Loucy (cell line): ENCODE results near the gene ADAMTS14.

Experiments used
- H2AFZ ChIP-seq: fragments of 200-600 bp; sonication (generic); 2 replicates; pipeline ENCODE4 v1.6.0; 2016; ENCODE audit warnings: antibody characterized with exemption, mild to moderate bottlenecking, low read length, moderate library complexity
- H3F3A ChIP-seq: fragments of 200-600 bp; 2 replicates; pipeline ENCODE4 v1.6.0; 2016; ENCODE audit warnings: antibody characterized with exemption, low read depth, mild to moderate bottlenecking
- H3K27me3 ChIP-seq: fragments of 200-600 bp; sonication (generic); 2 replicates; pipeline ENCODE4 v1.6.1; 2014; ENCODE audit warnings: low read length, mild to moderate bottlenecking; ENCODE audit not compliant: insufficient read depth, poor library complexity, severe bottlenecking
- H3K36me3 ChIP-seq: fragments of 200-600 bp; sonication (generic); 2 replicates; pipeline ENCODE4 v1.6.1; 2016; ENCODE audit warnings: low read length; ENCODE audit not compliant: insufficient read depth
- H3K4me1 ChIP-seq: fragments of 200-600 bp; sonication (generic); 2 replicates; pipeline ENCODE4 v1.5.1; 2014; ENCODE audit warnings: low read length, mild to moderate bottlenecking; ENCODE audit not compliant: insufficient read depth, poor library complexity, severe bottlenecking
- H3K4me2 ChIP-seq: fragments of 200-600 bp; sonication (generic); 2 replicates; pipeline ENCODE4 v1.6.0; 2014; ENCODE audit warnings: antibody characterized with exemption, low read length, low read depth, mild to moderate bottlenecking; ENCODE audit not compliant: poor library complexity, severe bottlenecking
- H3K4me3 ChIP-seq: fragments of 200-600 bp; sonication (generic); 2 replicates; pipeline ENCODE4 v1.5.1; 2014; ENCODE audit warnings: low read length, mild to moderate bottlenecking, mixed read lengths; ENCODE audit not compliant: poor library complexity, severe bottlenecking
- H3K79me2 ChIP-seq: fragments of 200-600 bp; sonication (generic); 2 replicates; pipeline ENCODE4 v1.6.1; 2014; ENCODE audit warnings: low read length; ENCODE audit not compliant: insufficient read depth
- H3K9ac ChIP-seq: fragments of 200-600 bp; sonication (generic); 2 replicates; pipeline ENCODE4 v1.6.0; 2014; ENCODE audit warnings: mild to moderate bottlenecking, low read depth, low read length, moderate library complexity; ENCODE audit not compliant: poor library complexity, severe bottlenecking
- H3K9me2 ChIP-seq: fragments of 200-600 bp; sonication (generic); replicated peaks from 2 replicates; pipeline ENCODE4 v1.6.1; 2016; ENCODE audit warnings: low read depth, low read length, mixed read lengths
- H3K9me3 ChIP-seq: fragments of 200-600 bp; sonication (generic); 2 replicates; pipeline ENCODE4 v1.6.1; 2014; ENCODE audit warnings: mild to moderate bottlenecking, antibody characterized with exemption, low read length, low read depth; ENCODE audit not compliant: insufficient read depth
- H4K20me1 ChIP-seq: fragments of 200-600 bp; sonication (generic); 2 replicates; pipeline ENCODE4 v1.6.0; 2014; ENCODE audit warnings: antibody characterized with exemption, low read length, mild to moderate bottlenecking; ENCODE audit not compliant: insufficient read depth, poor library complexity, severe bottlenecking
- CTCF ChIP-seq: fragments of 200-600 bp; sonication (generic); conservative IDR thresholded peaks from 2 replicates; pipeline ENCODE4 v1.5.1; 2014; ENCODE audit warnings: mild to moderate bottlenecking, antibody characterized with exemption, low read length
- EZH2phosphoT487 ChIP-seq: fragments of 200-600 bp; IDR thresholded peaks from 2 replicates; pipeline ENCODE4 v1.6.1; 2018; ENCODE audit warnings: antibody characterized with exemption, mild to moderate bottlenecking, moderate library complexity, borderline replicate concordance

Gene ADAMTS14

GRCh38 chr10:70748801-70749573 is 76.7 kb downstream of the ADAMTS14 start:
- H3K9me2 ChIP-seq, result no peaks in the 10 kb centered on the region
- no peak overlapping the region for H3K4me3 ChIP-seq
- no peak for TF ChIP-seq CTCF
- no peak for TF ChIP-seq EZH2phosphoT487
- H3K4me1 ChIP-seq, result no peaks in the 10 kb centered on the region
- H3K79me2 ChIP-seq, result no peaks in the 10 kb centered on the region
- no peak overlapping the region for H2AFZ ChIP-seq
- no peak overlapping the region for H3K4me2 ChIP-seq
- no peaks in the 10 kb centered on the region for H3K36me3 ChIP-seq
- no peaks in the 10 kb centered on the region for H3F3A ChIP-seq
- no peaks in the 10 kb centered on the region for H4K20me1 ChIP-seq
- H3K27me3 ChIP-seq, result no peaks in the 10 kb centered on the region
- no peaks in the 10 kb centered on the region for H3K9me3 ChIP-seq
- H3K9ac ChIP-seq, result no peak overlapping the region

GRCh38 chr10:70749756-70750155 is 77.5 kb downstream of the ADAMTS14 start:
- TF ChIP-seq CTCF (no peak), EZH2phosphoT487 (no peak)
- no peaks in the 10 kb centered on the region for H3K36me3 ChIP-seq

GRCh38 chr10:70750156-70750703 is 77.9 kb downstream of the ADAMTS14 start:
- Histone ChIP-seq H3K36me3 (no peaks in the 10 kb centered on the region), H3K9ac (no peak overlapping the region), H3K4me2 (no peak overlapping the region), H3K4me3 (no peak overlapping the region), H3K27me3 (no peaks in the 10 kb centered on the region), H3K9me2 (no peaks in the 10 kb centered on the region), H3K79me2 (no peaks in the 10 kb centered on the region), H3K9me3 (no peaks in the 10 kb centered on the region), H3F3A (no peaks in the 10 kb centered on the region), H4K20me1 (no peaks in the 10 kb centered on the region), H2AFZ (no peak overlapping the region), H3K4me1 (no peaks in the 10 kb centered on the region)
- TF ChIP-seq EZH2phosphoT487 (no peak), CTCF (no peak)

More at GRCh38 chr10:70749756-70750155, 77.5 kb downstream of the ADAMTS14 start:
- no peak overlapping the region for H3K9ac ChIP-seq
- H3K9me3 ChIP-seq, result no peaks in the 10 kb centered on the region
- no peak overlapping the region for H3K4me3 ChIP-seq
- no peaks in the 10 kb centered on the region for H3K9me2 ChIP-seq
- H3K4me1 ChIP-seq, result no peaks in the 10 kb centered on the region
- no peaks in the 10 kb centered on the region for H4K20me1 ChIP-seq
- H3F3A ChIP-seq, result no peaks in the 10 kb centered on the region
- H2AFZ ChIP-seq, result no peak overlapping the region
- no peak overlapping the region for H3K4me2 ChIP-seq
- no peaks in the 10 kb centered on the region for H3K79me2 ChIP-seq
- H3K27me3 ChIP-seq, result no peaks in the 10 kb centered on the region
